HG02840 (cell line): ENCODE data around the gene PWWP2B.
"Not testable (repeated sequence)": the region's sequence is repeated elsewhere in the genome, so short reads cannot be mapped to it uniquely, and the experiment has no call there.

Experiments
- ATAC-seq: cut with Tn5 transposase; IDR thresholded peaks from one replicate; pipeline ENCODE4 v1.9.1; 2021; ENCODE audit warnings: mild to moderate bottlenecking, moderate library complexity, moderate number of reproducible peaks; ENCODE audit not compliant: unreplicated experiment, low FRiP score

Gene PWWP2B

DNA sequence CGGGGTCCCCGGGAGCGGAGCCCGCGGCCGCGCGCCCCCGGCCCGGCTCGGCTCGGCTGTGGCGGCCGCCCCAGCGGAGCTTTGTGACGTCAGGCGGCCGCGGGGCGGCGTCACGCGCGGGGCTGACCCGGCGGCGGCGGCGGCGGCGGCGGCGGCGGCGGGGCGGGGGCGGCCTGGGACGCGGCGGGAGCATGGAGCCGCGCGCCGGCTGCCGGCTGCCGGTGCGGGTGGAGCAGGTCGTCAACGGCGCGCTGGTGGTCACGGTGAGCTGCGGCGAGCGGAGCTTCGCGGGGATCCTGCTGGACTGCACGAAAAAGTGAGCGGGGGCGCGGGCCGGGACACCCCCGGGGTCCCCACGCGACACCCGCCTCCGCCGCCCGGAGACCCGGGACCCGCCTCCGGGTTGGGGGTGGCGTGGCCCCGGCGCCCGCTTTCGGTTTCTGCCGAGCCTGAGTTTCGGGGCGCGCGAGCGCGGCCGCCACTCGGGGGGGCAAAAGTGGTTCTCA is at the start of gene PWWP2B:
Gene PWWP2B (plus strand): TSS at position 165 of the 506 bp plus-strand sequence. CDS start 27 bp downstream, at position 192.
- ATAC-seq: no peak

DNA sequence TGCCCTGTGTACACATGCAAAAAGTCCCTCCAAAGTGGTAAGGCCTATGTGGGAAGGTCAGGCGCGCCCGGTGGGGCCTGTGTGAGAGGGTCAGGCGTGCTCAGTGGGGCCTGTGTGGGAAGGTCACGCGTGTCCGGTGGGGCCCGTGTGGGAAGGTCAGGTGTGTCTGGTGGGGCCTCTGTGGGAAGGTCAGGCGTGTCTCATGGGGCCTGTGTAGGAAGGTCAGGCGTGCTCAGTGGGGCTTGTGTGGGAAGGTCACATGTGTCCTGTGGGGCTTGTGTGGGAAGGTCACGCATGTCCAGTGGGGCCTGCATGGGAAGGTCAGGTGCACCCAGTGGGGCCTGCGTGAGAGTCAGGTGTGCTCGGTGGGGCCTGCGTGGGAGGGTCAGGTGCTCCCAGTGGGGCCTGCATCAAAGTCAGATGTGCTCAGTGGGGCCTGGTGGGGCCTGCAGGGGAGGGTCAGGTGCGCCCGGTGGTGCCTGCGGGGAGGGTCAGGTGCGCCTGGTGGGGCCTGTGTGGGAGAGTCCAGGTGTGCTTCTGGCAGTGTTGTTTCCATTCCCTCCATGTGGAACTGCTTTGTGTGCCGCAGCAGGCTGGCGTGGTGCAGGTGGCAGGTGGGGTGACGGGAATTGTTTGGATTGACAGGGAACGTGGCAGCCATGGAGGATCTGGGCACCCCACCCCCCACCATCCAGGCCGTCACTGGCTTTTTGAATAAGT is 49.6 kb upstream of the PWWP2B start:
- no peak for ATAC-seq

DNA sequence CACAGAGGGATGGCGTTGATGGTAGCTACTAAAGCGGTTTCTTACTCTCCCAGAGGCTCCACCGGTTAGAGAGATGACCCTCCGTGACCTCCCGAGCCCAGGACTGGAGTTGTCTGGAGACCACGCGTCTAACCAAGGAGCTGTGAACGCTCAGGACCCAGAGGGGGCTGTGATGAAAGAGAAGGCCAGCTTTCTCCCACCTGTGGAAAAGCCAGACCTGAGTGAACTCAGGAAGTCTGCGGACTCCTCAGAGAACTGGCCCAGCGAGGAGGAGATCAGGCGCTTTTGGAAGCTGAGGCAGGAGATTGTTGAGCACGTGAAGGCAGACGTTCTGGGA is 49.1 kb upstream of the PWWP2B start:
- ATAC-seq: no peak

DNA sequence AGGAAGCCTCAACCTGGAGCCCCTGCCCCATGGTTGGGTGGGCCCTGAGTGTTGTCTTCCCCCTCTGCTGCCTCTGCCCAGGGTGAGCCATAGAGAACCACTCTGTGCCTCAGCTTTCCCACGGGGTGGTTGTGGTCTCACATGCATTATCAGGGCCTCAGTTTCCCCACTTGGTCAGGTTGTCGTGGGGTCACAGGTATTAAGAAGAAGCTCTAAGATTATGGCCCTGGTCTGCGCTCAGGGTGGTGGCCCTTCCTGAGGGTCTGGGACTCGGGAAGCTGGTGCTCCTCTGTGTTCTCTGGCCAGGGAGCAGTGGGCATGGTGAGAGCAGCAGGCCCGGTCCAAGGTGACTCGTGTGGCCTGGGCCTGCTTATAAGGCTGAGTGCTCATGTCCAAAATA is 47.2 kb upstream of the PWWP2B start:
- ATAC-seq: no peak

DNA sequence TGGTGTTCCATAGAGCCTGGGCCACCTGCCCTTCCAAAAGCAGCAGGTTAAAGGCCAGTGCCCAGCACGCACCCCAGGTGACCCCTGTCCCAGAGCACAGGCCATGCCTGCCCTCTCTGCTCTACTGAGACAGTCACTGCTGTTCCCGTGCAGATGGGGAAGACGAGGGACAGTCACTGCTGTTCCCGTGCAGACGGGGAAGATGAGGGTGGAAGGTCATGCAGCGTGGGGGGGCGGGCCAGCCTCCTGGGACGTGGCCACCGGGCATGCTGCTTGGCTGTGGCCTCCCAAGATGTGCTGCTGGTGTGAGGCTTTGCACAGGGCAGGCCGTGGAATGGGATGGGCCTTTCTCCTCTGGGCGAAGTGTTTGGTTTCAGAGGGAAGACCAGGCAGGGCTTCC is 46.6 kb upstream of the PWWP2B start:
- ATAC-seq: no peak

DNA sequence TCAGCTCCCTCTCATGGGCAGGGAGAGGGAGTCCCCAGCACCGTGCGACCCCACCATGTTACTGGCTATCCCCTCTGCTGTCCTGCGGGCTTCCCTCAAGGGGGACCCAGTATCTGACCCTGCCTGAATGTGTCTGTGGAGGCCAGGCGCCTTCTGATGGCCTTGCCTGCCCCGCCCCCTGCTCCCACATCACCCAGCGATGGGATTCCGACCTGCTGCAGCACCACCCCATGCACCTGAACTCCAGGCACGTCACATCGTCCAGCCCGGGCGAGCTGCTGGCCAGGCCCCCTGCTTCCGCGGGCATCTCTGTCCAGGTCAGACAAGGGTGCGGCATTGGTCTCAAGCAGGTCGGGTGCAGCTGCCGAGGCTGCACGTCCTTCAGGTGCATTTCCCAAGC is 46.1 kb upstream of the PWWP2B start:
- no peak for ATAC-seq

DNA sequence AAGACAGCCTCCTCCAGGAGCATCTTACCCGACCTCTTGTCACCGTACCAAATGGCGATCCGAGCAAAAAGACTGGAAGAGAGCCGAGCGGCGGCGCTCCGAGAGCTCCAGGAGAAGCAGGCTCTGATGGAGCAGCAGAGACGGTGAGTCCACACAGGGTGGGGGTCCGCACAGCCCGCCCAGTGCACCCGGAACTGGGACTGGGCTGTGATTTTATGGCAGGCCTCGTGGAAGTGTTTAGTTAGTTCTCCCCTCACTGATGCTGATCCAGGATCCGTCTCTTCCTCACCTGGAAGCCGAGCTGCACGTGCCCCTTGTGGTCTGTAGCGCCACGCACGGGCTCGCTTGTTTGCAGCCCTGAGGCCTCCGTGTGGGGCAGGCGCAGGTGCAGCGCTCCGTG is 45.4 kb upstream of the PWWP2B start:
- ATAC-seq: no peak

DNA sequence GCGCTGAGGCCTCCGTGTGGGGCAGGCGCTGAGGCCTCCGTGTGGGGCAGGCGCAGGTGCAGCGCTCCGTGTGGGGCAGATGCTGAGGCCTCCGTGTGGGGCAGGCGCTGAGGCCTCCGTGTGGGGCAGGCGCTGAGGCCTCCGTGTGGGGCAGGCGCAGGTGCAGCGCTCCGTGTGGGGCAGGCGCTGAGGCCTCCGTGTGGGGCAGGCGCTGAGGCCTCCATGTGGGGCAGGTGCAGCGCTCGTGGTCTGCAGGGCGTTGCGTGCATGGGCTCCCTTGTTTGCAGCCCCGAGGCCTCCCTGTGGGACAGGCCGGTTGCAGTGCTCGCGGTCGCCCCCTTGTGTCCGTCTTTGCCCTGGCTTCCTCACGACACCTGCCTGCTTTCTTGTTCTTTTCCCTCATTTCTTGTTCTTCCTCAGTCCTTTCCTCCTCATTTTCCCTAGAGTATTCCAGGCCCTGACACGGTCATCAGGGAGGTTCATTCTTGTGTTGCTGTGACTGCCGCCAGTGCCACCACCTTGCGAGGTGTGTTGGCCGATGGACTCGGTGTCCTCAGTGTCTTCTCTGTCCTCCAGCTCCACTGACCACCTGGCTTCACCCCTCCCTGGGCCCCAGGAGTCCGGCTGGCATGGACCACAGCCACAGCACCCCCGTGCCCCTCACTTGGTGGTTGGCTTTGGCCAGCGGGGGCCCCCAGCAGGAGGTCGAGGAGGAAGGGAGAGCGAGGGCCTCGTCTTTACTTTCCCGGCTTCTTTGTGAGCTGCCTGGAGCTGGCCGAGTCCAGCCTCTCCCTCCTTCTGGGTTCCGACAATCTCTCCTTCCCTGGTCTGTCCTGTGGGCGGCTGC is 44.3 kb upstream of the PWWP2B start:
- ATAC-seq: not testable (repeated sequence)

DNA sequence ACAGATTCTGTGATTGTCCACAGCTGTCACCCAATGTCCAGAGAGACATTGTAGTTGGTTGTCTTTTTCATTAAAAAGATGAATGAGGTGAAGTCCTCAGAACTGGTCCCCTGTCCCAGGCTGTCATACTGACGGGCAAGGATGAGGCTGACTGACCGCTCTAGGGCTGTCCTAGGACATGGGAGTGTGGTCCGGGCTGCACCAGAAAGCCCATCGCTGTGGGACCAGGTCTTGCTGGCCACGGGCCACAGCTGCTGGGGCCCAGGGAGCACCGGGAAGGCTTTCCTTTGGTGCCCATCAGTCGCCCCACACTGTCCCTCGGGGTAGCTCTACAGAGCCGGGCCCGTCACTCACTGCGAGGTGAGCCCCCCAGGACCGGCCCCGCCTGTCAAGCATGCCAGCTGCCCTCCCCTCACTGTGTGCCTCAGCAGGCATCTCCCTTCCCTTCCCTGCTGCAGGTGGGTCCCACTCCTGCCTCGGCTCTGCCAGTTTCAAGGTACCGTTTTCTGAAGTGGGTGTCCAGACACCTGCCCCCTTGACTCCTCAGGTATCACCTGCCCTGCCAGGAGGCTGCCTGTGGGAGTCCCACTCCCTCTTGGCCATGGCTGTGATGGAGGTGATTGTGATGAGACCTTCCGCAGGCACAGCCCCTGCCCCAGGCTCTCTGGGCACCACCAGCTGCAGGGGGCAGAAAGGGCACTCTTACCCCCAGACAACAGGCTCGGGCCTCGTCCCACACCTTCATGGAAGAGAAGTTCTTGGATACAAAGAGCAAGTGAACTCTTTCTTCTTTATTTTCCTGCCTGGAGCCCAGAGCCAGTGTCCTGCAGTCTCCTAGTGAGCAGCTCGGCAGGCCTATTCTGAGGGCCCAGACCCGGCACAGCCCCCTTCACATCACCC is 43.3 kb upstream of the PWWP2B start:
- ATAC-seq: no peak

DNA sequence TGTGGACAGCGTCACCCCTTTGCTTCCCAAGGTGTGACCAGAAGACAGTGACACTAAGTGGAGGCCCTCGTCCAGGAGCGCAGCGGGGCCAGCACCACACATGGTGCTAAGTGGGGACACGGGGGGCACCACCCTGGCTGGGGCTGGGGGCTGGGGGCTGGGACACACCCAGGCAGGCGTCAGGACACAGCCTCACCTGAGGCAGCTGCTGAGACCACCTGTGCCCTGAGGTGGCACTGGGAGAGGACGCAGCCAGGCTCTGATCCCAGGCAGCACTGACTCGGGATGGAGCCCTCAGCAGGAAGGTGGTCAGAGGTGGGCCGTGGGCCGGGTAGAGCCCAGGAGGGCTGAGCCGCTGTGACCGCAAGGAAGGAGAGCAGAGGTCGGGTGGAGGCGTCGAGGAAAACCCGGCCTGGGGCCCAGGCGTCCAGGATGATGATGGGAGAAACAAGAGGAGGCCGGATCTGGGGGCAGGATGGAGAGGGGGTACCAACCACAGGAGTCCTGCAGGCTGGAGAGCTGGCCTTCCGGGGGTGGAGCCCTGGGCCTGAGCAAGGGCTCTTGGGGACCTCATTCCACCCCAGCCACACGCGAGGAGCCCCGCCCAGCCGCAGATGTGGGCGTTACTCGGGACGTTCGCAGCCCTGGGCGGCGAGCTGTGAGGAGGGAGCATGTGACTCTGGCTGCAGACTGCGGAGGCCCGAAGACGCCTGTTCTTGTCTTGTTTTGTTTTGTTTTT is 42.5 kb upstream of the PWWP2B start:
- ATAC-seq: no peak

DNA sequence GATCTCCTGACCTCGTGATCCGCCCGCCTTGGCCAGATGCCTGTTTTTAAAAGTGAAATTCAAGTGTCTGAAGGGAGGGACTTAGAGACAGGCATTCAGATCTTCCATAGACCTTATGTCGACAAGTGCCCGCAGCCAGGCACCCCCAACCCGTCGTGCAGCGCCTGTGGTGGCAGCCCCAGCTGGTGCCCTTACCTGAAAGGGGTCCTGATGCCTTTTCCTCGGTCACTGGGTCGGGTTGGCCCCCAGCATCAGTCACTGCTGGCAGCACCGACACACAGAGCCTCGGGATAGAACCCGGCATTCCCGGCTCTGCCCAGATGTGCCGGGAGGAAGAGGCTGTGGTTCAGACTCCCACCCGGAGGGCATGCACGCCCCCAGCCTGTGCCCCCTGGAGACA is 41.7 kb upstream of the PWWP2B start:
- ATAC-seq: no peak

DNA sequence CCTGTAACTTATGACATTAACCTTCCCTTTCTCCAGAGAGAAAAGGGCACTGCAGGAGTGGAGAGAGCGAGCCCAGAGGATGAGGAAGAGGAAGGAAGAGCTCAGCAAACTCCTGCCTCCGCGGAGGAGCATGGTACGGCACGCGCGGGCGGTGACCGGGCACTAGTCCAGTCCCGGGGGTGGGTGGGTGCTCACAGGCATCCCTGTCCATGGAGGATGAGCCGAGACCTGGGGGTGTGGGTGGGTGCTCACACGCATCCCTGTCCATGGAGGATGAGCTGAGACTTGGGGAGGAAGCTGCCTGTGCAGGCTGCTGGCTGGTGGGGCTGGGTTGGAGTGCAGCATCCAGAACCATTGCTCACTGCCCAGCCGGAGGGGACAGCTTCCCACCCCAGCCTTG is 41.2 kb upstream of the PWWP2B start:
- no peak for ATAC-seq

DNA sequence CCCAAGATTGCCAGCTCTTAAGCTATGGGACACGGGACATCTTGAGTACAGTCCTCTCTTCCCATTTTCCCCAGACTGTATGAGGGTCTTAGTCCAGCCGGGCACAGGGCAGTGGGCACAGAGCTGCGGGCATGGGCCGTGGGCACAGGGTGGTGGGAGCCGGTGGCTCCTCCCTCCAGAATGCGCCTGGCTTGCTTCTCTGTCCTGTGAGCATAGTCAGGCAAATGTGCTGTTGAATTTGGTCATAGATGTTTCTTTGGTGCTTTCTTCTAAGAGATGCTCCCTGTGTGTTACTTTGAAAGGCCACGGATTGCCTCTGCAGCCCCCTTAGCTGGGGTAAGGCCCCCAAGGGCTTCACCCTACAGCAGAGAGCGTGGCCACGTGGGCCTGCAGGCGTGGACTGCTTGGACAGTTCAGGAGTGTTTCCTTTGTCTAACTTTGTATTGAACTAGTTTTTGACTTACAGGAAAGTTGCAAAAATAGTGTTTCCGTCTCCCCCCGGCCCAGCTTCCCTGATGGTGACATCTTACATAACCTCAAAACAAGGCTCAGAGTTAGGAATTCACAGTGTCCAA is 40.3 kb upstream of the PWWP2B start:
- no peak for ATAC-seq

DNA sequence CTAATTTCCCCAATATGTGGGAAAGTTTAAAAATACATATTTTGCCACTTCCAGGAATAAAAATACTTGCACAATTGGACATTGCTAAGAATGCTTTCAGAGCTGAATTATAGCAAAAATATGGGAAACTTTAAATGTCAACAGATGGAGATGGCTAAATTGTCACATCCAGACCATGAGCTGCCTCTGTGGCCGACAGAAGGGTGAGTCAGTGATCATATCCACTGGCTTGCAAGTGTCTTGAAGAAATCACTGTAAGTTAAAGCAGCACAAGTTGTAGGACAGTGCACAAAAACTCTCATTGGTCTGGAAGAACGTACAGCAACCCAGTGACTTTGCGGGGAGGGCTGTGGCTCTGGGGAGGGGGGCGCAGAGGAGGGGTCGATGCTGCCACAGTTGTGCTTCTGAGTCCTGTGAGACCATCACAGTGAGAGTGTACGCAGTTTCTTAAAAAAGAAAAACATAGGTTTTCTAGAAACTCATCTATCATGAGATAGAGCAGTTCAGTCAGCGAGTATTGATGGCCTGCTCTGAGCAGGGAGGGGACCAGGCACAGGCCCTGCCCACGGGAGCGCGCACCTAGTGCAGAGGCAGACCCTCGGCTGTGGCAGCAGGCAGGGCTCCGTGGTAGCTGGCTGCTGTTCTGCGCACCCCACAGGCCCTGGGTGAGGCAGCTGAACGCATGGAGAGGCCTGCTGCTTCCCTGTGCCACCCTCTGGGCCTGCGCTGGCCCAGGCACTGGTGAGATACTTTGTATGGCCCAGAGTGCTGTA is 39.5 kb upstream of the PWWP2B start:
- ATAC-seq: no peak

DNA sequence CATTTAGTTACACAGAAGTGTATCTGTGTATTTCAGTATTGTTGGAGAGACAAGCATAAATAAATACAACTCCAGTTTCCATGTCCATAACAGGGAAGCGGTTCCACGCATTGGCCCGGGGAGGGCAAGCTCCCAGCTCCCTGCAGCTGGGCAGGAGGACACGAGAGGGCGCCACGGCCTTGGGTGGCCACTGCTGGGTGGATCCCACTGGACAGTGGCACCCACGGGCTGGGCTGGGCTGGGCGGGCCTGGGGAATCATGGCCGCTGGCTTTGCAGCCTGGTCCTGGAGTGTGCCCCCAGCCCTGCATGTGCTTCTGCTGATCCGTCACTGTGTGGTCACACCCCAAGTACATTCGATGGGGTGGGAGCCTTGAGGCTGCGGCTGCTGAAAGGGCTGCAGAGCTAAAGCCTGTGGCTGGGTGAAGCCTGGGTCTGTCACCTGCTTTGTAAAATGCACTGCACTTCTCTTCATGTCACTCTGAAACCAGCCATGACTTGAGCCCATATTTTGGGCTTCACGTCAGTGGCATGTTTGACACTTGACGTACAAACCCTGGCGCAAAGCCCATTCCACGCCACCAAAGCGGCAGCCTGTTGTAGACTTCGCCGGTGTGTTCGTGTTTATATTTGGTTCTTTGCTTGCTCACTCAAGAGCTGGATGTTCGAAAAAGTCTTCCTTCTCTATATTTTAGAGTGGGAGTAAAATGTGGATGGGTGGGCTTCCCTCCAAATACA is 37.5 kb upstream of the PWWP2B start:
- ATAC-seq: no peak

DNA sequence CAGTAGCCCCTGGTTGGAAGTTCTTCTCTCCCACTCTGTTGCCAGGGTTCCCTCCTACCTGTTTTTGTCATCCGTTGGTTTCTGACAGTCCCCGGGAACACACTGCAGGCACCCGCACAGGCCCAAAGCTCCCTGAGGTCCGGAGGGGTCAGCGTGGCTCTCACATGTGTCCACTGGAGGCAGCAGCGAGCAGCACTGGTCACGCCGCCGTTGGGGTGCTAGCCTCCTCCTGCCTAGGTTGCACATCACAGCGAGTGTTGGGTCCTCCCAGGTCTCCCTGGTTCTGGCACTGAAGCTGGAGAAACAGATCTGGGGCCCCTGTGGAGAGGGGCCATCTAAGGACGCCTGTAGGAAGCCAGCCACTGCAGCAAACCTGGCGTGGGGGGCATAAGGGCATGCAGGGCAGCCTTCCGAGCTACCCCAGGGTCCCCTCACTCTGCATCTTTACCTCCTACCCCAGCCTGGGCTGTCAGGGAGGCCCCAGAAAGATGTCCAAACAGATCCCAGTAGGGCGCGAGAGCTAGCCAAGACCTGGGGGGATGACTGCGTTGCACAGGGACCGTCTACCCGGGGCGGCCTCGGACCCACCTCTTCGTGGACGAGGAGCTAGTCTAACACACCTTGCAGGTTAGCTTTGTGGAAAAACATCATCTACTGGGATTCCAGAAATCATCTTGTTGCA is 36.1 kb upstream of the PWWP2B start:
- ATAC-seq: no peak

DNA sequence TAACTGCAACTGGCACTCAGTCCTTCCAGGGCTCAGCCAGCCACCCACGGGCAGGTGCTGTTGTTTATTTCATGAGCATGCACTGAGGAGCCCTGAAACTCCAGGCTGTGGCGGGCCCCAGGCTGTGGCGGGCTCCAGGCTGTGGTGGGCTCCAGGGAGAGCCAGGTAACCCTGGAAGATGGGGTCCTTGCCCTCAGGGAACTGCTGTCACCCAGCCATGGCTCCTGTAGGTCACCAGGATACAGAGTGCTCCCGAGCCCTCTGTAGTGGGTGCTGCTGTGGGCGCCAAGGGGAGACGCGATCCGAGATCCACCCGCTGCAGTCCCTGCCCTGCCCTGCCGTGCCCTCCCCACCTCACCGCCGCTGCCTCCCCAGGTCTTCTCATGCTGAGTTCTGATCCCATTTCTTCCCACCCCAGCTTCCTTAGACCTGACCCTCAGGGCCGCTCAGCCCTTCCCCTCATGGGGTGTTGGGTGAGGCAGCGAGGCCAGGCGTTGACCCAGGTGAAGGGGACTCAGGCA is 35.4 kb upstream of the PWWP2B start:
- no peak for ATAC-seq
